ENCODE data around the gene KSR2. TPM values are rescaled to one million over a fixed set of nuclear protein-coding genes. Genes with fewer than 3 reads are reported as not detected.

The KSR2 gene
- total and polyA plus RNA-seq, 2 donors (not counting 3 experiments of a cell fraction or from before 2014, with no cell fraction given) = 2.1 to 5.2 TPM

GRCh38 chr12:117498256-117498655 lies 470.5 kb downstream of the KSR2 start:
- BruUV-seq (replicated peaks) = no TSS peak
- H2AFZ ChIP-seq (ENCODE audit: low read depth, low read length) = no peak overlapping the region
- no peak overlapping the region for H3K9ac ChIP-seq (replicated peaks; ENCODE audit: extremely low read depth, insufficient read depth, low read length)
- no peaks in the 10 kb centered on the region for H3K36me3 ChIP-seq (ENCODE audit: control insufficient read depth in 2 of 2, extremely low read depth in 1 of 2, insufficient read depth in 2 of 2, low read length in 2 of 2)
- H3K27ac ChIP-seq (ENCODE audit: insufficient read depth, low read depth, low read length) = no peak overlapping the region
- H3K79me2 ChIP-seq (ENCODE audit: control insufficient read depth, insufficient read depth, low read length) = no peaks in the 10 kb centered on the region
- no peak for FAIRE-seq
- CTCF ChIA-PET = interaction anchor here (0.8 to 1.5 kb wide), 3 partner anchors 18 to 340 kb away, joined by 3 to 4 read pairs (median 4); no protein-coding TSS in a partner anchor
- no peaks in the 10 kb centered on the region for H4K20me1 ChIP-seq (replicated peaks; ENCODE audit: control insufficient read depth, extremely low read depth, insufficient read depth, low read length)
- TF ChIP-seq EZH2 (IDR thresholded peaks at IDR 0.05; ENCODE audit: borderline replicate concordance, low read depth, low read length, severe bottlenecking) (no peak), GATA2 (IDR thresholded peaks at IDR 0.05; ENCODE audit: insufficient read depth, insufficient read length, low read depth, low read length) (no peak), POLR2AphosphoS5 (IDR thresholded peaks at IDR 0.05; ENCODE audit: insufficient read depth, low read depth, low read length) (no peak)
- H3K4me1 ChIP-seq (ENCODE audit: control insufficient read depth, extremely low read depth, insufficient read depth, low read length) = no peaks in the 10 kb centered on the region
- H3K27me3 ChIP-seq (ENCODE audit: control insufficient read depth in 2 of 2, insufficient read depth in 2 of 2, low read length in 2 of 2) = no peaks in the 10 kb centered on the region
- H3K4me2 ChIP-seq (ENCODE audit: insufficient read depth, low read length) = no peak overlapping the region
- no peaks in the 10 kb centered on the region for H3K9me1 ChIP-seq (replicated peaks; ENCODE audit: control insufficient read depth, extremely low read depth, insufficient read depth, low read length)
- dilution Hi-C loops (cut with MboI; ENCODE audit: extremely low pct_ligation_motif_present, low sequenced_read_pairs) = no loop called here
- DNase-seq (ENCODE audit: low read depth, low spot score) = no peak
- no peaks in the 10 kb centered on the region for H3K9me3 ChIP-seq (replicated peaks; ENCODE audit: control insufficient read depth, insufficient read depth, low read length)
- POLR2A ChIA-PET = no interaction called here
- H3K4me3 ChIP-seq (replicated peaks in 1 of 3; ENCODE audit: insufficient read depth in 1 of 3, low read depth in 1 of 3, low read length in 3 of 3) = no peak overlapping the region
- intact Hi-C loops (cut with micrococcal nuclease) = no loop called here

GRCh38 chr12:117497407-117497806 lies 471.4 kb downstream of the KSR2 start:
- no peak overlapping the region for H3K4me2 ChIP-seq (ENCODE audit: insufficient read depth, low read length)
- no peak overlapping the region for H3K9ac ChIP-seq (replicated peaks; ENCODE audit: extremely low read depth, insufficient read depth, low read length)
- no peaks in the 10 kb centered on the region for H4K20me1 ChIP-seq (replicated peaks; ENCODE audit: control insufficient read depth, extremely low read depth, insufficient read depth, low read length)
- H3K36me3 ChIP-seq (ENCODE audit: control insufficient read depth in 2 of 2, extremely low read depth in 1 of 2, insufficient read depth in 2 of 2, low read length in 2 of 2) = no peaks in the 10 kb centered on the region
- H3K4me3 ChIP-seq (replicated peaks in 1 of 3; ENCODE audit: insufficient read depth in 1 of 3, low read depth in 1 of 3, low read length in 3 of 3) = no peak overlapping the region
- dilution Hi-C loops (cut with MboI; ENCODE audit: extremely low pct_ligation_motif_present, low sequenced_read_pairs) (no loop called here), intact Hi-C loops (cut with micrococcal nuclease) (no loop called here)
- FAIRE-seq (no peak), DNase-seq (ENCODE audit: low read depth, low spot score) (no peak)
- no peaks in the 10 kb centered on the region for H3K9me3 ChIP-seq (replicated peaks; ENCODE audit: control insufficient read depth, insufficient read depth, low read length)
- CTCF ChIA-PET = interaction anchor here (0.6 to 1.5 kb wide), 2 partner anchors 90 to 130 kb away, joined by 3 to 4 read pairs; no protein-coding TSS in a partner anchor
- no peaks in the 10 kb centered on the region for H3K4me1 ChIP-seq (ENCODE audit: control insufficient read depth, extremely low read depth, insufficient read depth, low read length)
- H3K27ac ChIP-seq (ENCODE audit: insufficient read depth, low read depth, low read length) = no peak overlapping the region
- TF ChIP-seq CTCF (IDR thresholded peaks at IDR 0.05; ENCODE audit: extremely low read depth in 1 of 2, insufficient read depth in 1 of 2, low read depth in 1 of 2, low read length in 2 of 2) (no peak), MYC (IDR thresholded peaks at IDR 0.05; ENCODE audit: low read depth, low read length) (no peak), EZH2 (IDR thresholded peaks at IDR 0.05; ENCODE audit: borderline replicate concordance, low read depth, low read length, severe bottlenecking) (no peak), POLR2AphosphoS5 (IDR thresholded peaks at IDR 0.05; ENCODE audit: insufficient read depth, low read depth, low read length) (no peak), GATA2 (IDR thresholded peaks at IDR 0.05; ENCODE audit: insufficient read depth, insufficient read length, low read depth, low read length) (no peak), POLR2A (IDR thresholded peaks at IDR 0.05; ENCODE audit: low read depth, low read length) (no peak), MAX (IDR thresholded peaks at IDR 0.05; ENCODE audit: insufficient read depth, insufficient read length) (no peak), FOS (IDR thresholded peaks at IDR 0.05; ENCODE audit: borderline replicate concordance, insufficient read depth, low read length) (no peak), JUN (IDR thresholded peaks at IDR 0.05; ENCODE audit: borderline replicate concordance, insufficient read depth, insufficient read length, low read depth) (no peak)
- H3K9me1 ChIP-seq (replicated peaks; ENCODE audit: control insufficient read depth, extremely low read depth, insufficient read depth, low read length) = no peaks in the 10 kb centered on the region
- no peaks in the 10 kb centered on the region for H3K79me2 ChIP-seq (ENCODE audit: control insufficient read depth, insufficient read depth, low read length)
- POLR2A ChIA-PET = no interaction called here
- H2AFZ ChIP-seq (ENCODE audit: low read depth, low read length) = no peak overlapping the region
- no peaks in the 10 kb centered on the region for H3K27me3 ChIP-seq (ENCODE audit: control insufficient read depth in 2 of 2, insufficient read depth in 2 of 2, low read length in 2 of 2)
- BruUV-seq (replicated peaks) = no TSS peak

Measured in endothelial cell of umbilical vein (primary cell).